Activated T-helper 1 cell treated with anti-CD3 and anti-CD28 coated beads, Interleukin-2, amount 50 U/mL, for 16 hours (primary cell): ENCODE data around the gene RXRA.

Experiments used
- DNase-seq, 2 donors: peaks; one replicate each; pipeline ENCODE4 v3.0.0-alpha.2; 2020; ENCODE audit warnings: low read depth in 1 of 2, low spot score in 1 of 2

The RXRA gene

GRCh38 chr9:134325813-134326723 is at the start of gene RXRA:
Gene RXRA, plus strand, starts transcription at chr9:134326455. Its CDS starts 177 bp downstream, at chr9:134326632.
- DNase-seq, result peak; percentile 37 to 58

- DNase-seq, result no peak
Observed at GRCh38 chr9:134278286-134278685, 48.0 kb upstream of the RXRA start.

GRCh38 chr9:134278974-134279640 is 47.1 kb upstream of the RXRA start:
- DNase-seq, result no peak

GRCh38 chr9:134282138-134282650 is 44.1 kb upstream of the RXRA start:
- no peak for DNase-seq

GRCh38 chr9:134283111-134283515 is 43.1 kb upstream of the RXRA start:
- DNase-seq, result no peak

GRCh38 chr9:134283692-134284265 is 42.5 kb upstream of the RXRA start:
- DNase-seq, result no peak

GRCh38 chr9:134284273-134284672 is 42.0 kb upstream of the RXRA start:
- no peak for DNase-seq

- no peak for DNase-seq
Observed at GRCh38 chr9:134284741-134285140, 41.5 kb upstream of the RXRA start.

- DNase-seq, result no peak
Observed at GRCh38 chr9:134285215-134285845, 40.9 kb upstream of the RXRA start.

GRCh38 chr9:134286471-134287245 is 39.6 kb upstream of the RXRA start:
- DNase-seq, result no peak

- DNase-seq, result no peak
Observed at GRCh38 chr9:134287591-134288491, 38.4 kb upstream of the RXRA start.

GRCh38 chr9:134288746-134289145 is 37.5 kb upstream of the RXRA start:
- DNase-seq, result no peak

- DNase-seq, result no peak
Observed at GRCh38 chr9:134289241-134289875, 36.9 kb upstream of the RXRA start.

GRCh38 chr9:134290603-134291451 is 35.4 kb upstream of the RXRA start:
- DNase-seq, result no peak

GRCh38 chr9:134291452-134291881 is 34.8 kb upstream of the RXRA start:
- no peak for DNase-seq

GRCh38 chr9:134291961-134292871 is 34.0 kb upstream of the RXRA start:
- DNase-seq, result no peak

GRCh38 chr9:134293031-134293521 is 33.2 kb upstream of the RXRA start:
- no peak for DNase-seq
